ENCODE measurements around the gene CD200R1.

The CD200R1 gene

DNA sequence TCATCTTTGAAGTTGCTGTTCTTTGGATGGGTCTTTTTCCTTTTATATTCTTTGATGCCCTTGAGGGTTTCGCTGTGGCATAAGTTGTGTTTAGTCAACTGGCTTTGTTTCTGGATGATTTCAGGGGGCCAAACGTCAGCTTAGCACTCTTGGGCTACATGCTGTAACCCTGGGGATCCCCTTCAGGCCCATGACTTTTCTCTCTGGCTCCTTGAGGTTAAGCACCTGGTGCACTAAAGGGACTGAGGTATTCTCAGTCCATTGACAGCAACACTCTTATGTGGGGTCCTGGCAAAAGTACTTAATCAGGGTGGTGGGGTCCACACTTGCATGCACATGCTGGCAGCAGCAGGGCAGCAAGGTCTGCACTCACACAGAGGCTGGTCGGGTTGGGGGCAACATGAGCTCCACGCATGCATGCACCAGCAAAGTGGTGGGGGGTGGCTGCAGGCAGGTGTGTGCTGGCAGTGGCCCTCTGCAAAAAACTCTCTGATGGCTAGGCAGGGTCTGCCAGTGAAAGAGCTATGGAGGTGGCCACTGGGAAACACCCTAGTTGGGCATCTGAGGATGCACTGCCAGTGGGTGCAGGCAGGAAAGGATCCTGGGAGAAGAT lies 90.1 kb downstream of the CD200R1 start:
- TF ChIP-seq, protein P1, sequence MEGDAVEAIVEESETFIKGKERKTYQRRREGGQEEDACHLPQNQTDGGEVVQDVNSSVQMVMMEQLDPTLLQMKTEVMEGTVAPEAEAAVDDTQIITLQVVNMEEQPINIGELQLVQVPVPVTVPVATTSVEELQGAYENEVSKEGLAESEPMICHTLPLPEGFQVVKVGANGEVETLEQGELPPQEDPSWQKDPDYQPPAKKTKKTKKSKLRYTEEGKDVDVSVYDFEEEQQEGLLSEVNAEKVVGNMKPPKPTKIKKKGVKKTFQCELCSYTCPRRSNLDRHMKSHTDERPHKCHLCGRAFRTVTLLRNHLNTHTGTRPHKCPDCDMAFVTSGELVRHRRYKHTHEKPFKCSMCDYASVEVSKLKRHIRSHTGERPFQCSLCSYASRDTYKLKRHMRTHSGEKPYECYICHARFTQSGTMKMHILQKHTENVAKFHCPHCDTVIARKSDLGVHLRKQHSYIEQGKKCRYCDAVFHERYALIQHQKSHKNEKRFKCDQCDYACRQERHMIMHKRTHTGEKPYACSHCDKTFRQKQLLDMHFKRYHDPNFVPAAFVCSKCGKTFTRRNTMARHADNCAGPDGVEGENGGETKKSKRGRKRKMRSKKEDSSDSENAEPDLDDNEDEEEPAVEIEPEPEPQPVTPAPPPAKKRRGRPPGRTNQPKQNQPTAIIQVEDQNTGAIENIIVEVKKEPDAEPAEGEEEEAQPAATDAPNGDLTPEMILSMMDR (IDR thresholded peaks at IDR 0.05; ENCODE audit: control insufficient read depth, insufficient read depth, low read depth, low read length, missing control alignments): no peak
- H3K4me3 ChIP-seq (ENCODE audit: control insufficient read depth, low read depth, low read length): no peak overlapping the region
- no peak for DNase-seq (ENCODE audit: low read depth)

DNA sequence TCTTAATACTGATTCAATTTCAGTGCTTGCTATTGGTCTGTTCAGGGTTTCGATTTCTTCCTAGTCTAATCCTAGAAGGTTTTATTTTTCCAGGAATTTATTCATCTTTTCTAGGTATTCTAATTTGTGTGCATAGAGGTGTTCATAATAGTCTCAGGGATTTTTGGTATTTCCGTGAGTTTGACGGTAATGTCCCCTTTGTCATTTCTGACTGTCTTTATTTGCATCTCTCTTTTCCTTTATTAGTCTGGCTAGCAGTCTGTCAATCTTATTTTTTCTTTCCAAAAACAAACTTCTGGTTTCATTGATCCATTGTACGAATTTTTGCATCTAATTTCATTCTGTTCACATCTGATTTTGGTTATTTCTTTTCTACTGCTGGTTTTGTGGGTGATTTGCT lies 93.0 kb downstream of the CD200R1 start:
- no peak for DNase-seq (ENCODE audit: low read depth)
- no peak overlapping the region for H3K4me3 ChIP-seq (ENCODE audit: control insufficient read depth, low read depth, low read length)
- TF ChIP-seq, protein P1 (IDR thresholded peaks at IDR 0.05; ENCODE audit: control insufficient read depth, insufficient read depth, low read depth, low read length, missing control alignments): no peak

DNA sequence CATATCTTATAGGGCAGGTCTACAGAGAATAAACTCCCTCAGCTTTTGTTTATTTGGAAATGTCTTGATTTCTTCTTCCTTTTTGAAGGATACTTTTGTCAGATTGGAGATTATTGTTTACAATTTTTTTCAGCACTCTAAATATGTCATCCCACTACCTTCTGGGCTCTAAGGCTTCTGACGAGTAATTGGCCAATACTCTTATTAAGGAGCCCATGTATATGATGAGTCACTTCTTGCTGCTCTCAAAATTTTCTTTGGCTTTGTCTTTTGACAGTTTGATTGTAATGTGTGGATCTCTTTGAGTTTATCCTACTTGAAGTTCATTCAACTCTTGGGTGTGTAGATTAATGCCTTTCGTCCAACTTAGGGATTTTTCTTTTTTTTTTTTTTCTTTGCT lies 99.3 kb downstream of the CD200R1 start:
- TF ChIP-seq, protein P1 (IDR thresholded peaks at IDR 0.05; ENCODE audit: control insufficient read depth, insufficient read depth, low read depth, low read length, missing control alignments): no peak
- H3K4me3 ChIP-seq (ENCODE audit: control insufficient read depth, low read depth, low read length): no peak overlapping the region
- no peak for DNase-seq (ENCODE audit: low read depth)

DNA sequence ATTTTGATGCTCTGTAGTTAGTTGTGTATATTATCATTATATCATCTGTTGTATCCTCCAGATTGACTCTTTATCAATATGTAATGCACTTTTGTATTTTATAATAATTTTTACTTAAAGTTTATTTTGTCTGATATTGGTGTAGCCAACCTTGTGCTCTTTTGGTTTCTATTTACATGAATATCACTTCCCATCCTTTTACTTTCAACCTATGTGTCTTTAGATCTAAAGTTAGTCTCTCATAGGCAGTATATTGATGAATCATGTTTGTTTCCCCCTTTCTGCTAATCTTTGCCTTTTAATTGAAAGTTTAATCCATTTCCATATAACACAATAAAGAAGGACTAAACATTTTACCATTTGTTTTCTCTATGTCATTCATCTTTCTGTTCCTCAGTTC lies 100.2 kb downstream of the CD200R1 start:
- DNase-seq (ENCODE audit: low read depth): no peak
- H3K4me3 ChIP-seq (ENCODE audit: control insufficient read depth, low read depth, low read length): no peak overlapping the region
- TF ChIP-seq, protein P1 (IDR thresholded peaks at IDR 0.05; ENCODE audit: control insufficient read depth, insufficient read depth, low read depth, low read length, missing control alignments): no peak

DNA sequence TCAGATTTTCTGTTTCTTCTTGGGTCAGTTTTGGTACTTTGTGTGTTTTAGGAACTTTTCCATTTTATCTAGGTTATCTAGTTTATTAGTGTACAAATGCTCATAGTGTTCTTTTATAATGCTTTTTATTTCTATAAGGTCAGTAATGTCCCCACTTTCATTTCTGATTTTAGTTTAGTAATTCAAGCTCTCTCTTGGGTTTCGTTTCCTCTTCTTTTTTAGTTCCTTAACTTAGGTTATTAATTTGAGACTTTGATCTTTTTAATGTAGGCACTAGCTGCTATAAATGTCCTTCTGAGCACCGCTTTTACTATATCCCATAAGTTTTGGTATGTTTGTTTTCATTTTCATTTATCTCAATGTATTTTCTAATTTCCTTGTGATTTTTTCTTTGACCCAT lies 101.3 kb downstream of the CD200R1 start:
- no peak overlapping the region for H3K4me3 ChIP-seq (ENCODE audit: control insufficient read depth, low read depth, low read length)
- TF ChIP-seq, protein P1 (IDR thresholded peaks at IDR 0.05; ENCODE audit: control insufficient read depth, insufficient read depth, low read depth, low read length, missing control alignments): no peak
- DNase-seq (ENCODE audit: low read depth): no peak

DNA sequence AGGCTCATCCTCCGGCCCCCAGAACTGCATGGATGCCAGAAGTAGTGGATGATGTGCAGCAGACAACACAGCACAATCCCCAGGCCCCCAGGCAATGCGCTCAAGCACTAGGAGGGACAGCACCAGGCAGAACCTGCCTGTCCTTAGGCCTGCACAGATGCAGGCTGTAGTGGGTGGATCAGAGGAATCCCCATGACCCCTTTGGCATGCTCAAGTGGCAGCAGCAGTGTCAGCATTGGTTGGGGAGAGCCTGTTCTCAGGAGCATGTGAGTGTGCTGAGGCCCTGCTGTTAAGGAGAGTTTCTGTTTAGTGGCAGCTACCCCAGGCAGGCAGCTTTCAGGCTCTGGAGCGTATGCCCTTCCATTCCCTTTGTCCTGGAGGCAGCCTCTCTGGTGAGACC lies 103.2 kb downstream of the CD200R1 start:
- no peak for DNase-seq (ENCODE audit: low read depth)
- TF ChIP-seq, protein P1 (IDR thresholded peaks at IDR 0.05; ENCODE audit: control insufficient read depth, insufficient read depth, low read depth, low read length, missing control alignments): no peak
- no peak overlapping the region for H3K4me3 ChIP-seq (ENCODE audit: control insufficient read depth, low read depth, low read length)

Data from AG09309 (cell line).